HG03571 (cell line): ENCODE results near the gene REX1BD.
"Not testable (repeated sequence)": the region's sequence is repeated elsewhere in the genome, so short reads cannot be mapped to it uniquely, and the experiment has no call there.

Experiments
- ATAC-seq: cut with Tn5 transposase; IDR thresholded peaks from one replicate; pipeline ENCODE4 v1.9.1; 2021; ENCODE audit not compliant: unreplicated experiment

Gene REX1BD

GRCh38 chr19:18576383-18576782, 12.2 kb upstream of the REX1BD start:
- ATAC-seq, result no peak

- no peak for ATAC-seq
Observed at GRCh38 chr19:18577365-18577914, 11.2 kb upstream of the REX1BD start.

GRCh38 chr19:18580311-18580710, 8.3 kb upstream of the REX1BD start:
- ATAC-seq, result no peak

- no peak for ATAC-seq
Observed at GRCh38 chr19:18586306-18586705, 2.3 kb upstream of the REX1BD start.

- ATAC-seq, result no peak
Observed at GRCh38 chr19:18587561-18587960, 1.0 kb upstream of the REX1BD start.

- ATAC-seq, result no peak
Observed at GRCh38 chr19:18587962-18588610, 512 bp upstream of the REX1BD start.

- ATAC-seq, result peak; percentile 28
Observed at GRCh38 chr19:18589380-18590272, 1.0 kb downstream of the REX1BD start.

- no peak for ATAC-seq
Observed at GRCh38 chr19:18590273-18591272, 2.0 kb downstream of the REX1BD start.

- ATAC-seq, result no peak
Observed at GRCh38 chr19:18591735-18592385, 3.3 kb downstream of the REX1BD start.

- not testable (repeated sequence) for ATAC-seq
Observed at GRCh38 chr19:18592732-18593131, 4.1 kb downstream of the REX1BD start.

GRCh38 chr19:18593367-18594095, 4.9 kb downstream of the REX1BD start:
- no peak for ATAC-seq

GRCh38 chr19:18594096-18594823, 5.7 kb downstream of the REX1BD start:
- ATAC-seq, result no peak

GRCh38 chr19:18594824-18595373, 6.3 kb downstream of the REX1BD start:
- no peak for ATAC-seq

- no peak for ATAC-seq
Observed at GRCh38 chr19:18595475-18595874, 6.9 kb downstream of the REX1BD start.

GRCh38 chr19:18596752-18597157, 8.2 kb downstream of the REX1BD start:
- no peak for ATAC-seq

- ATAC-seq, result no peak
Observed at GRCh38 chr19:18597809-18598660, 9.4 kb downstream of the REX1BD start.

GRCh38 chr19:18599485-18599884, 10.9 kb downstream of the REX1BD start:
- no peak for ATAC-seq
